Measurements from ENCODE around the gene AQP5.

The AQP5 gene

DNA sequence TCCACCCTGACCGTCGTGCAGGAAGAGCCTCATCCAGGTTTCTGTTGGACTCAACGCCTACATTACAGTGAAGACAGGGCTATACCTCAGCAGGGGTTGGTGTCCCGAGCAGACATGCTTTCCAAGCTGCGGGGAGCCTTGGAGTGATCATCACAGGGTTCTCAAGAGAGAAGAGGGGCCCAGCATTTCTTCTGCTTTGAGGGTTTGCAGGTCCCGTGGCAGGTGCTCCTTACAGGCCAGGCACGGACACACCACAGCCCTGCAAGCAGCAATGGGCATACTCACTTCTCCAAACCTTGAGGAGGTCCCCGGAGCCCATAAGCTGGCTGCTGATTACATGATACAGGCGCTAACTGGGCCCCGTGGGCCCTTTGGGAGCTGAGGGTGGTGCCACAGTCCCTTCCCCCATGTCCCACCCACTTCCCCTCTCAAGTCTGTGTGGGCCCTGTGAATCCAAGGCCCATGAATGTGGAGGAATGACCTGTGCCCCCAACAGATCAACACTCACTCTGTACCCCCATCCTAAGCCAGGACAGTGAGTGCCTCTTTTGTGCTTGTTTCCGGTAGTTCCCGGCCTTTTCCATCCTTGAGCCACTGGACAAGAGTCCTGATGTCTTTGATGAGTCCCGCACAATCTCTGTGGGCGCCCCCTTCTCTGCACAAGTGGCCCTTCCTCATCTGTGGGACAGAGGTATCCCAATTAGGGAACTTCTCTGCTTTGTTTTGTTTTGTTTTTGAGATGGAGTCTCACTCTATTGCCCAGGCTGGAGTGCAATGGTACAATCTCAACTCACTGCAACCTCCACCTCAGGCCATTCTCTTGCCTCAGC, 10.0 kb upstream of the AQP5 start:
- no peak for DNase-seq

DNA sequence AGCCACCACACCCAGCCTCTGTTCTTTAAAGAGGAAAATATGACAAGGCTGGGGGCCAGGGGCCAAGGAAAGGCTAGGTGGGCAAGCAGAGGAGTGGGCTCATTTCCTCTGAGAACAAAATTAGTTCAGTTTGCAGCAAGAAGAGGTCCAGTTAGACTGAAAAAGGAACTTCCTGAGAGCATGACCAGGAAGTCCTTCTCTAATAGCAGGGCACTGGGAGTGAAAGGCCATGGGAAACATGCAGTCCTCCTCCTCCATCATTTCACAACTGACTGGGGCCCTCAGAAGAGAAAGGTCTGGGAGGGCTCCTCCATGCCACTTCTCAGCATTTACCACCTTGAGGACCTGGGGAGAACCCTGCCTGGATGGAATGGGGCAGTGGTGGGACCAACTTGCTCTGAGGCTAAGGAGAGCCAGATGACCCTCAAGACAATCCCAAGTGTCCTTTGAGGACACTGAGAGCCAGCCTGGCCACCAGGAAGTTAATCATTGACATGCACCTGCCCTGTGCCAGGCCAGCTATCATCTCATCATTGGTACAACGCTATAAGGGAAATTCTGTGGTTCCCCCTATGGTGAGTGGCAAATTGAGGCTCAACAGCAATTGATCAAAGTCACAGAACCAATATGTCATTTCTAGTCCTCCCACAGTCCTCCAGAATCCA, 9.1 kb upstream of the AQP5 start:
- no peak for DNase-seq

DNA sequence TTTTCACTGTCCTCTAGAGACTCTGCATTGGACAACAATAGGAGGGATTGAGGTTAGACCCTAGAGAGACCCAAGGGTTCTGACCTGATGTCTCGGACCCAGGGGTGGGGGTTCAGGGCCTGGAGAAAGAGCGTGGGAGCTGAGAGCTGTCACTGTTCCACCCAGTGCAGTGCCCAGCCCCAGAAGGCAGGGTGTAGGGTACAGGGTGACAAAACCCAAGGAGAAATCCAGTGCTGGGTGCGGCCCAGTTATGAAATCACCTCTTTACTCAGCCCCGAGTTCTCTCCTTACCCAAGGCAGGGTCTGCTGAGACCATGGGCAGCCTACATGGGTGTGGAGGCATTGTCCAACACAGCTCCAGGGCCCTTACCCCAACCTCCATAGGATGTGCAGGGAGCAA, 8.5 kb upstream of the AQP5 start:
- DNase-seq = no peak

DNA sequence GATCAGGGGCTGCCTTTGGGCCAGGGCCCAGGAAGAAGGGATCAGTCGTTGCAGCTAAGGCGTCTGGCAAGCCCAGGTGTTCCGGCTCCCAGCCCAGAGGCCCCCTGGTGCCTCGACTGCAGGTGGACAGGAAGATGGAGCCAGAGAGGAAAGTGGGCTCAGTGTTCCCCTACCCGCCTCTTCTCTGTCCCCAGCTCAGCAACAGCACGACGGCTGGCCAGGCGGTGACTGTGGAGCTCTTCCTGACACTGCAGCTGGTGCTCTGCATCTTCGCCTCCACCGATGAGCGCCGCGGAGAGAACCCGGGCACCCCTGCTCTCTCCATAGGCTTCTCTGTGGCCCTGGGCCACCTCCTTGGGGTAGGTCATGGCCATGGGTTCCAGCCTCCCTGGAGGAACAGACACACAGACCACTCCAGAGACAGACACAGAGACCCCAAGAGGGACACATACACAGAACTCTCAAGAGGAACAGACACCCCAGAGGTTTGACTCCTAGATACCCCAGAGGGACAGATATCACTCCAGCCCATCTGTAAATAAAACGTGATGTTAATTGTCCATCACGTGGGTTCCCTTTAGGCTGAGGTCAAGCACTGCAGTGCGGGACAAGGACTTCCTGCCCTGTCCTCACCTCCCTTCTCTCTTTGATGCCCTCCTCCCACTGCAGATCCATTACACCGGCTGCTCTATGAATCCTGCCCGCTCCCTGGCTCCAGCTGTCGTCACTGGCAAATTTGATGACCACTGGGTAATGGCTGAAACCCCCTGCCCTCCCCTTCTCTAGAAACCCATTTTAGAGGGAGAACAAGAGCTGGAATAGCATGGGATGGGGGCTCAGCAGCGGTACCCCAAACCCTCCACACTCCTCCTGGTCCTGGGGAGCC, 7.5 kb upstream of the AQP5 start:
- no peak for DNase-seq

DNA sequence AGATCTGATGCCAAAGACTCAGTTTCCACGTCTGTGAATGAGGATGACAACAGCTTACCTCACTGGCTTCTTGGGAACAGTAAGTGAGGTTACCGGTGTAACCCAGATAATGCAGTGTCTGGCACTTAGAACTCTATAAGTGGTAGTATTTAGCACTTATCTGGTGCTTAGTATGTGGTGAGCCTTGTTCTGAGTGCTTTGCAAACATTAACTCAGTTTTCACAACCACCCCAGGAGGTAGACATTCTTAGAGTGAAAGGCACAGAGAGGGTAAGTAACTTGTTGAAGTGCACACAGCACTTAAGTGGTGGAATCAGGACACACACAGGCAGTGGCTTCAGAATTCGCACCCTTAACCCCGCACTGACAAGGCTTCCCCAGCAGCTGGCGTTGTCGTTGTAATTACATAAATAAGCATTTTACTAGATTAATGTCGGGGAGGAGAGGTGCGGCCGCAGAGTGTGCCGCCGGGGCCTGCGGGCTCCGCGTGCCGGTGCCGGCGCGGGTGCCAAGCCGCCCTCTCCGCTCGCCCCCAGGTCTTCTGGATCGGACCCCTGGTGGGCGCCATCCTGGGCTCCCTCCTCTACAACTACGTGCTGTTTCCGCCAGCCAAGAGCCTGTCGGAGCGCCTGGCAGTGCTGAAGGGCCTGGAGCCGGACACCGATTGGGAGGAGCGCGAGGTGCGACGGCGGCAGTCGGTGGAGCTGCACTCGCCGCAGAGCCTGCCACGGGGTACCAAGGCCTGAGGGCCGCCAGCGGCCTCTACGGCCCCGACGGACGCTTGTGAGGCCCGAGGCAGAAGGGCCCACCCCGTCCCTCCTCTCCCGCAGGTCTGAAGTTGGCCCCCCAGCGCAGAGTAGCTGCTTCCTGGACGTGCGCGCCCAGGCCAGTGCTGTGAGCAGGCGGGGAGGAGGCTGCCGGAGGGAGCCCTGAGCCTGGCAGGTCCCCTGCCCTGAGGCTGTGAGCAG, 6.5 kb upstream of the AQP5 start:
- DNase-seq = no peak

DNA sequence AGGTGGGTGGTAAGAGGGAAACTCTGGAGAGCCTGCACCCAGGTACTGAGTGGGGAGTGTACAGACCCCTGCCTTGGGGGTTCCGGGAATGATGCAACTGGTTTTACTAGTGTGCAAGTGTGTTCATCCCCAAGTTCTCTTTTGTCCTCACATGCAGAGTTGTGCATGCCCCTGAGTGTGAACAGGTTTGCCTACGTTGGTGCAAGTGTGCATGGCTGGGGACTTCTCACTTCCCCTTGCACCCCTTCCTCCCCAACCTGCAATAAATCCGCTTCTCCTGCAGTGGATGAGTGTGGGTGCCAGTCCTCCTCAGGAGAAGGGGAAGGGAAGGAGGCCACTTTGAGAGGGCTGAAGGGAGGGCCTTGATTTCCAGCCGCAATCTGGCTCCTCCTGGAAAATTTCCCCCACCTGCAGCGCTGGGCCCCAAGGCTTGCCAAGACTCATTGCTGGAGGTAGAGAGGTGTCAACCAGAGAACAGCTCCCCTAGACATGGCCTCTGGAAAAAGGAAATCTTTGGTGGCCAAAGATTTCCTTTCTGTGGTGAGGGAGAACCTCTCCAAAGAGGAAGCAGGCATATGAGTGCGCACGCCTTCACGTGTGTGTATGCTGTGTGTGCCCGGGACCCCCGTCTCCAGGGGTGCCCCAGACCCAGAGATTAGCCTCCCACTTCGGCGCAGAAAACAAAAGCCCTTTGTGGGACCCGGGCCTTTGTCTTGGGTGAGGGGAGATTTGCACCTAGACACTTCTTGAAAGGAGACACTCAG, 5.6 kb upstream of the AQP5 start:
- no peak for DNase-seq

DNA sequence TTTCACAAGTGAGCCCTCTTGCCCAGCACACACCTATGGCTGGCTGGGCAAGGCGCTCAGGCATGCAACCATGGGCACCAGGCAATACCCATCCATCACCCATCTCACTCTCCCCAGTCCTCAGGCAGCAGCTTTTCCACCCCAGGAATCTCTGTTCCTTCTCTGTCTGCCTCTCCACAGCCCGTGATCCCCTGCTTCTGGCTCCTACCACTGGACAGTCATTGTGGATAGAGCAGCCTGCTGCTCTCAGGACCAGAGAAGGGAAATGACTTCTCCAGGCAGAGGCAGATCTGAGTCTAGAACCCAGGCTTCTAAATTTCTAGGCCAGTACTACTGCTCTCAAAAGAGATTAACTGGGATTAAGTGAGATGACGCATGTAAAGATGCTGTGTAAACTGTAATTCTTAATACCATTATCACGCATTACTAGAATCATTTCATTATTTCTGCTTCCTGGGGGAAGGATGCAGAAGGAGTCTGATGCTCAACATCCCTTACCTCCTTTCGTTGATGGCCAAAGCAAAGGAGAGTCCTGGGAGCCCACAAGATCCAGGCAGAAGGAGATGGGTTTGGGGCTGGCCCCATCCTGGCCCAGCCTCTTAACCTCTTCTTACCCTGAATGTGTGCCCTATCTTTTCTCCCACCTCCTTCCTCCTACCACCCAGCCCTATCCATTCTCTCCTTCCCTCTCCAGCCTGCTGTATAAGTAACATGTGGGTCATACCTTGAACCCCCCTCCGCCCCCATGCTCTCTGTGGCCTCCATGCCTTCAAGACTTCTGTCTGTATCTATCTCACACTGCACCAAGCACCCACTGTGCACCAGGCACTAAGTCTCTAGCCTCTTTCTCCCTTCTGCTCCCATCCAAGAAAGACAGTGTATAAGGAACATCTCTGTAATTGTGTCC, 4.8 kb upstream of the AQP5 start:
- no peak for DNase-seq

DNA sequence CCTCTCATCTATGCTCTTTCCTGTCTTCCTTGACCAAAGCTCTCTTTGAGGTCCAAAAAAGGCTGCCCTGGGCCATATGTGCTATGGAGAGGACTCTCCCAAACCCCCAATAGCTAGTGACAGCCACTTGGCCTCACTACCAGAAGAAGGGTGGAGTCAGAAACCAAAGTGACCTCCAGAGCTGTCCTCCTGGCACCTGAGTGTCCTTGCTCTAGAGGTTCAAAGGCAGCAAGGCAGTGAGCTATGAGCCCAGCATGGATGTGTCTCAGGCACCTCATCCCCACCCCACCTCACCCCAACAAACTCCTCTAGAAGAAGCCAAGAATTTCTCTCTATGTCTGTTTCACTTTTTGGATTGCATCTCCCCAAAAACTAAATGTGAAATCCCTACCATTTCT, 4.1 kb upstream of the AQP5 start:
- DNase-seq = no peak

DNA sequence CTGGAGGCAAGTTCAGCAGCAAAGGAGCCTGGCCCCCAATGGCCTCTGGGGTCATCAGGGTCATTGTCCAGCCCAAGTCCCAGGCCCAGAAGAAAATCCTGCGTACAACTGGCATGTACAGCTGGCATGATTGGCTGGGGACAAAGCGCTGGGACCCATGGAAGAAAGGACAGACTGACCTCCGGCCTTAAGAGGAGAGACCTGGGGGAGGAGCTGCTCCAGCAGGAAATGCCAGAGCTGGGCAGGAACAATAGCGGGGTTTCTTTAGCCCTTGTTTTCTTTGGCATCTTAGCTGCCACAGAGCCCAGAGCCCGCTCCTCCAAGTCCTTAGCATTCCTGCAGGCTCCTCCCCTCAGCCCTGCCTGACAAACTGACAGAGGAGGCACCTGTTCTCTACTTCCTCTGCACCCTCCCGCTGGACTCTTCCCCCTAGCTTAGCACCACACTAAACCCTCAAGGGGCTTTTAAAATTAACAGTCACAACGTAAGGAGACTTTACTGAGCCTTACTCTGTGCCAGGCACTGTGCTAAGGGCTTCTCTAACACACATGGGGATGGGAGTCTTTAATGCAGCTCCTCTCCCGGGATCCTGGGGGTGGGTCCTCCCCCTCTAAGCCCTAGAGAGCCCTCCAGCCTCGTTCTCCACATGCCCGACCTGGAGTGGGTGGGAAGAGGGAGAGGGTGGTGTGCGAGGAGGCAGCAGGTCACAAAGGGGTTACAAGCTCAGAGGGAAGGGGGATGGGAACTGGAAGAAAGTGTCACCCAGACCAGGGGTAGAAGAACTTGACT, 1.8 kb upstream of the AQP5 start:
- DNase-seq = no peak

DNA sequence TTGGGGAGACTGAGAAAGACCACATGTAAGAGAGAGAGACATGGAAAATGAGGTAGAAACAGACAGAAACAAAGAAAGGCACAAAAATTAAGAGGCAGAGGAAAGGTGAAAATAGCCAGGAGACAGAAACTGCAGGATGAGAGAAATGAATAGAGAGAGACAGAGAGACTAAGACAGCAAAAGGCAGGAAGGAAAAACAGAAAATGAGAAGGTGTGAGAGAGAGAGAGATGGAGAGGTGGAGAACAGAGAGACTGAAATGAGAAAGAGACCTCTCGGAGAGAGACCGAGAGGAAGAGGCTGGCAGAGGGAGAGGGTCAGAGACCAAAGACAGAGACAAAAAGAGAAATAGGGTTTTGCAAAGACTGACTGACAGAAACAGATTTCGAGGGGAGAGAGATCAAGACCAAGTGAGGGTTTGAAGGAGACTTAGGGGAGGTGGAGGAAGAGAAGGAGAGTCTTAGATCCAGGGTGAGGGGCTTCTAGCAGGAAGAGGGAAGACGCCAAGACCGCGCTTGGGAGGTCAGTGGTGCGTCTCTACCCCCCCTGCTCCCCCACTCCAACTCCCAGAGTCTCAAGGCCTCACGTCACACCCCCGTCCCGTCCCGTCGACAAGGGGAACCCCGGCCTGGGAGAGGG, 1.1 kb upstream of the AQP5 start:
- DNase-seq = no peak

DNA sequence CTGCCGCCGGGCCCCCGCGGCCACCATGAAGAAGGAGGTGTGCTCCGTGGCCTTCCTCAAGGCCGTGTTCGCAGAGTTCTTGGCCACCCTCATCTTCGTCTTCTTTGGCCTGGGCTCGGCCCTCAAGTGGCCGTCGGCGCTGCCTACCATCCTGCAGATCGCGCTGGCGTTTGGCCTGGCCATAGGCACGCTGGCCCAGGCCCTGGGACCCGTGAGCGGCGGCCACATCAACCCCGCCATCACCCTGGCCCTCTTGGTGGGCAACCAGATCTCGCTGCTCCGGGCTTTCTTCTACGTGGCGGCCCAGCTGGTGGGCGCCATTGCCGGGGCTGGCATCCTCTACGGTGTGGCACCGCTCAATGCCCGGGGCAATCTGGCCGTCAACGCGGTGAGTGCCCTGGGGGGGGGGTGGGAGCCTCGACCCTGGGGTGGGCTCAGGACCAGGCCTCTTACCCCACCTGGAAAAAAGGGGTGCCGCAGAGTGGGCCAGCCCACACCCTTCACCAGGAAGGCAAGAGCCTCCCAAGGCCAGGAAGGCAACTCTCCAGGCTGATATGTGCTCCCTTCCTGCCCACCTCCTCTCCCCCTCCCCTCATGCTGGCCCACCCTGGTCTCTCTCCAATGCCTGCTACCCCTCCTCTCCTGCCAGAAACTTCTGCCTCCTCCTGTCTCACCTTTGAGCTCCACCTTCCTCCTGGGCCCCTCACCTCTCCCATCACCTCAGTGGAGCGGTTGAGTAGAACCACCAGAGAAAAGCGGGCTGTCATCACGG, 507 bp downstream of the AQP5 start:
- no peak for DNase-seq

DNA sequence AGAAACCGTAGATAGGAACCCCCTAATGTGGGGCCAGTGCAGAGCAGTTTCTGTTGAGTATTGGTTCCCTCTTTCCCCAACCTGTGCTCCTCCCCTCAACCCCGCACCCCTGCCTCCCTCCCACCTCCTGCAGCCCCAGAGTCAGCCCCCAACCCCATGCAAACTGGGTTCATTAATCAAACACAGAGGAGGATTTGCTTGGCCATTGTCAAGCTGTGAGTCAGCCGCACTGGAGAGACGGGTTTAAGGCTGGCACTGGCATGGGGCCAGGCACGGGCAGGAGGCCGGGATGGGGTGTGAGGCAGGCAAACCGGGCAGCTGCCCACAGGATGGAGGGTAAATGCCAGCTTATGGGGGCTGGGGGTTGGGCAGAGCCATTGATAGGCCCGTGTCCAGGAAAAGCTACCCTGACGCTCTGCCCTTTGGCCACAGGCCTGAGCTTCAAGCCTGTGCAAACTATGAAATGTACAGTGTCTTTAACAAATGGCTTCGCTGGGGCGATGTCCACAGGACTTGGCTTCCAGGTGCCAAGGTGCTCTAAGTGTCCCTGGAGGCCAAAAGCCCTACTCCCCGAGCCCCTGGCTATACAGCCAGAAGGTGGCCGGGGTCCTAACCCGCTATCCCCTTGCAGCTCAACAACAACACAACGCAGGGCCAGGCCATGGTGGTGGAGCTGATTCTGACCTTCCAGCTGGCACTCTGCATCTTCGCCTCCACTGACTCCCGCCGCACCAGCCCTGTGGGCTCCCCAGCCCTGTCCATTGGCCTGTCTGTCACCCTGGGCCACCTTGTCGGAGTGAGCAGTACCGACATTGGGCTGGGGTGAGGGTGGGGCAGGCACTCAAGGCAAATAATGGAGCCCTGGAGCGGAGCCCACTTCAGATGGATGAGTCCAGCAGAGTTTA, 1.4 kb downstream of the AQP5 start:
- no peak for DNase-seq

DNA sequence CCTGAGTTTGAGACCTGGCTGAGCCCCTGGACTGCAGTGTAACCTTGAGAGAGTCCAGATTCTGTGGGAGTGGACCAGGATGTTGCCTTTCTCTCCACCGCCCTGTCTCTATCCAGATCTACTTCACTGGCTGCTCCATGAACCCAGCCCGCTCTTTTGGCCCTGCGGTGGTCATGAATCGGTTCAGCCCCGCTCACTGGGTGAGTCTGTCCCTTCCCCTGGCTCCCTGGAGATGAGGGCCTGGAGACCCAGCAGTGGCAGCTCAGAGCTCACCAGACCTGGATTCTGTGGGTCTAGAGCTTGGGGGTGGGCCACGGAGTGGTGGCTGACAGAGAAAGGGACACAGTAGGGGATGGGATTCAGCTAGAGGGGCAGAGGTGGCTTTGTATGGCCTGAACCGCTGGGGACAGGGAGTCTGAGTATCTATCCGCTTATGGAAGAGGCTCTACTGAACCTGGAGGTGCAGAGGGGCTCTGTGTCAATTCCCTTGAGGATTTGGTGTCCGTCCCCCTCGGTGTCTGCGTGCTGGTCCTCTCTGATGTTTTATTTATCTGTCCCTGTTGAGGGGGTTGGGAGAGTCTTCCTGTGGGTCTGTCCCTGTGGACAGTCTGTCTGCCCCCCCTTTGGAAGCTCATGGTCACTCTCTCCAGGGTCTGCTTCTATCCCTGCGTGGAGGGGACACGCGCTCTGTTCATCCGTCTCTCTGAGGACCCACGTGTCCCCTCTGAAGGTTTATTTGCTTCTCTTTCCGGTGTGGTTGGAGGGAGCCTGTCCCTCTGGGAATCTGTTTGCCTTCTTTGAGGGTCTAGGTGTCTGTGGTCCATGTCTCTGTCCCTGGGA, 2.5 kb downstream of the AQP5 start:
- DNase-seq = no peak

DNA sequence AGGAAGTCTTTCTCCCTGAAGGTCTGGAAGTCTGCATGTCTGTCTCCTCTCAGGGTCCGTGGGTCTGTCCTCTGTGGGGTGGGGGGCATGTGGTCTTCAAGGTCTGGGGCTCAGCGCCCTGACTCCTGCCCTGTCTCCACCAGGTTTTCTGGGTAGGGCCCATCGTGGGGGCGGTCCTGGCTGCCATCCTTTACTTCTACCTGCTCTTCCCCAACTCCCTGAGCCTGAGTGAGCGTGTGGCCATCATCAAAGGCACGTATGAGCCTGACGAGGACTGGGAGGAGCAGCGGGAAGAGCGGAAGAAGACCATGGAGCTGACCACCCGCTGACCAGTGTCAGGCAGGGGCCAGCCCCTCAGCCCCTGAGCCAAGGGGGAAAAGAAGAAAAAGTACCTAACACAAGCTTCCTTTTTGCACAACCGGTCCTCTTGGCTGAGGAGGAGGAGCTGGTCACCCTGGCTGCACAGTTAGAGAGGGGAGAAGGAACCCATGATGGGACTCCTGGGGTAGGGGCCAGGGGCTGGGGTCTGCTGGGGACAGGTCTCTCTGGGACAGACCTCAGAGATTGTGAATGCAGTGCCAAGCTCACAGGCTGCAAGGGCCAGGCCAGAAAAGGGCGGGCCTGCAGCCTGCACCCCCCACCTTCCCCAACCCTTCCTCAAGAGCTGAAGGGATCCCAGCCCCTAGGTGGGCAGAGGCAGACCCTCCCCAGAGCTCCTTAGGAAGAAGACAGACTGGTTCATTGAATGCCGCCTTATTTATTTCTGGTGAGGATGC, 3.4 kb downstream of the AQP5 start:
- DNase-seq = no peak

DNA sequence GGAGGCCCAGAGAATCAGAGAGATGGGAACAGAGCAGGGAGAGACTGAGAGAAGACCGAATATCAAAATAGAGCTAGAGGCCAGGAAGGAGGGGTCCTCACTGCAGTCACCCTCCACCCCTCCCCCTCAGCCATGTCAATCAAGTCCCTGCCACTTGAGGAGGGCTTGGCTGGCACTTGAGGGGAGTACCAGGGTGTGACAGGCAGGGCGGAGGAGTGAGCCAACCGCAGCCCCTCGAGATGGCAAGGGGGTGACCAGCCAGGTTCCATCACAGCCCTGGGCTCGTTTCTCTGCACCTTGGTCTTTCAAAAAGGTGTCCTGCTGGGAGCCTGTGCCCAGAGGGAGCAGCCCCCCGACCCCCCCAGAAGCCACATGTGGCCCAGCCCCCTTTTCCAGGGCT, 4.2 kb downstream of the AQP5 start:
- DNase-seq = no peak
